SK-N-SH treated with all-trans-retinoic acid at 6 μM for 48 hours (cell line): Measurements from ENCODE around the gene DXO.

ENCODE experiments used
- ATAC-seq: fragments of 200-7000 bp; cut with Tn5 transposase; 3 replicates; pipeline ENCODE4 v1.9.1; 2020; ENCODE audit warnings: mild to moderate bottlenecking, moderate library complexity
- BACH2 ChIP-seq: fragments of 250-450 bp; sonication (Bioruptor Pico); IDR thresholded peaks from 2 replicates; pipeline ENCODE4 v1.9.0; 2021; ENCODE audit warnings: mild to moderate bottlenecking, borderline replicate concordance
- CSDC2 ChIP-seq: fragments of 250-450 bp; sonication (Bioruptor Pico); IDR thresholded peaks from 2 replicates; pipeline ENCODE4 v1.5.0; 2020; ENCODE audit warnings: mild to moderate bottlenecking, moderate library complexity
- GLIS3 ChIP-seq: fragments of 250-450 bp; sonication (Bioruptor Pico); IDR thresholded peaks from 2 replicates; pipeline ENCODE4 v1.5.0; 2020; ENCODE audit warnings: mild to moderate bottlenecking, moderate library complexity
- ISL1 ChIP-seq: fragments of 250-450 bp; sonication (Bioruptor Pico); IDR thresholded peaks from 2 replicates; pipeline ENCODE4 v2.1.2; 2022; ENCODE audit warnings: mild to moderate bottlenecking, moderate library complexity
- PPARA ChIP-seq: fragments of 250-450 bp; sonication (Bioruptor Pico); IDR thresholded peaks from 2 replicates; pipeline ENCODE4 v1.5.0; 2020; ENCODE audit warnings: mild to moderate bottlenecking, borderline replicate concordance
- RARB ChIP-seq: fragments of 250-450 bp; sonication (Bioruptor Pico); IDR thresholded peaks from 2 replicates; pipeline ENCODE4 v1.8.0; 2021; ENCODE audit warnings: mild to moderate bottlenecking, moderate library complexity
- SNAI2 ChIP-seq: fragments of 250-450 bp; sonication (Bioruptor Pico); IDR thresholded peaks from 2 replicates; pipeline ENCODE4 v1.5.0; 2020; ENCODE audit warnings: mild to moderate bottlenecking, moderate library complexity
- TCF4 ChIP-seq: fragments of 250-450 bp; sonication (Bioruptor Pico); IDR thresholded peaks from 2 replicates; pipeline ENCODE4 v1.8.0; 2021; ENCODE audit warnings: mild to moderate bottlenecking, moderate library complexity, borderline replicate concordance
- ZC3H10 ChIP-seq: fragments of 250-450 bp; sonication (Bioruptor Pico); IDR thresholded peaks from 2 replicates; pipeline ENCODE4 v1.5.1; 2021; ENCODE audit warnings: mild to moderate bottlenecking, moderate library complexity
- ZFP3 ChIP-seq: fragments of 250-450 bp; sonication (Bioruptor Pico); IDR thresholded peaks from 2 replicates; pipeline ENCODE4 v1.5.0; 2020; ENCODE audit warnings: mild to moderate bottlenecking, moderate library complexity
- ZFP30 ChIP-seq: fragments of 450-650 bp; formaldehyde crosslinking; IDR thresholded peaks from 2 replicates; pipeline ENCODE4 v1.5.0; 2022; ENCODE audit warnings: mild to moderate bottlenecking, moderate library complexity
- ZNF565 ChIP-seq: fragments of 450-650 bp; formaldehyde crosslinking; conservative IDR thresholded peaks from 2 replicates; pipeline ENCODE4 v1.5.0; 2020; ENCODE audit warnings: low read depth, mild to moderate bottlenecking, moderate library complexity
- ZNF70 ChIP-seq: fragments of 450-650 bp; formaldehyde crosslinking; IDR thresholded peaks from 2 replicates; pipeline ENCODE4 v1.5.0; 2020; ENCODE audit warnings: mild to moderate bottlenecking, moderate library complexity
- ZNF8 ChIP-seq: fragments of 450-650 bp; formaldehyde crosslinking; IDR thresholded peaks from 2 replicates; pipeline ENCODE4 v1.5.0; 2020; ENCODE audit warnings: mild to moderate bottlenecking, moderate library complexity
- TF ChIP-seq, protein P1 (sequence below): fragments of 250-450 bp; sonication (Bioruptor Pico); IDR thresholded peaks from 2 replicates; pipeline ENCODE4 v1.5.0; 2020; ENCODE audit warnings: mild to moderate bottlenecking, moderate library complexity
- TF ChIP-seq, protein P2 (sequence below): fragments of 250-450 bp; sonication (Bioruptor Pico); IDR thresholded peaks from 2 replicates; pipeline ENCODE4 v1.5.1; 2021; ENCODE audit warnings: mild to moderate bottlenecking, moderate library complexity
- TF ChIP-seq, protein P3 (sequence below): fragments of 250-450 bp; sonication (Bioruptor Pico); IDR thresholded peaks from 2 replicates; pipeline ENCODE4 v1.8.0; 2021; ENCODE audit warnings: low read depth, mild to moderate bottlenecking, moderate library complexity, borderline replicate concordance
- TF ChIP-seq, protein P4 (sequence below): fragments of 250-450 bp; sonication (Bioruptor Pico); IDR thresholded peaks from 2 replicates; pipeline ENCODE4 v1.8.0; 2020; ENCODE audit warnings: mild to moderate bottlenecking, moderate library complexity, borderline replicate concordance

Gene DXO

DNA sequence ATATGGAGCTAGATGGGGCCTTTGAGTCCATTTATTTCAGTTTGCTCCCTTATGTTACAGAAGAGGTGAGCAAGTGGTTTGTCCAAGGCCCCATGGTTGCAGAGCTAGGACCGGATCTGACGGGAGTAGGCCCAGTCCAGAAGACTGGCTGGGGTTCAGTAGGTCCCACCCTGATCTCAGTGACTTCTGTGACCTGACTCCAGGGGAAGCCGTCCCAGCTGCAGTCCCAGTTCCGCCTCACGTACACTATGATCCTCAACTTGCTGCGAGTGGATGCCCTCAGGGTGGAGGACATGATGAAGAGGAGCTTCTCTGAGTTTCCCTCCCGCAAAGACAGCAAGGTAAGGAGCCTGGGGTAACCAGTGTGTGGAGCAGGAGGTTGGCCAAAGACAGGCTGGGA lies 5.4 kb downstream of the DXO start (continued):
- TF ChIP-seq, protein P1, sequence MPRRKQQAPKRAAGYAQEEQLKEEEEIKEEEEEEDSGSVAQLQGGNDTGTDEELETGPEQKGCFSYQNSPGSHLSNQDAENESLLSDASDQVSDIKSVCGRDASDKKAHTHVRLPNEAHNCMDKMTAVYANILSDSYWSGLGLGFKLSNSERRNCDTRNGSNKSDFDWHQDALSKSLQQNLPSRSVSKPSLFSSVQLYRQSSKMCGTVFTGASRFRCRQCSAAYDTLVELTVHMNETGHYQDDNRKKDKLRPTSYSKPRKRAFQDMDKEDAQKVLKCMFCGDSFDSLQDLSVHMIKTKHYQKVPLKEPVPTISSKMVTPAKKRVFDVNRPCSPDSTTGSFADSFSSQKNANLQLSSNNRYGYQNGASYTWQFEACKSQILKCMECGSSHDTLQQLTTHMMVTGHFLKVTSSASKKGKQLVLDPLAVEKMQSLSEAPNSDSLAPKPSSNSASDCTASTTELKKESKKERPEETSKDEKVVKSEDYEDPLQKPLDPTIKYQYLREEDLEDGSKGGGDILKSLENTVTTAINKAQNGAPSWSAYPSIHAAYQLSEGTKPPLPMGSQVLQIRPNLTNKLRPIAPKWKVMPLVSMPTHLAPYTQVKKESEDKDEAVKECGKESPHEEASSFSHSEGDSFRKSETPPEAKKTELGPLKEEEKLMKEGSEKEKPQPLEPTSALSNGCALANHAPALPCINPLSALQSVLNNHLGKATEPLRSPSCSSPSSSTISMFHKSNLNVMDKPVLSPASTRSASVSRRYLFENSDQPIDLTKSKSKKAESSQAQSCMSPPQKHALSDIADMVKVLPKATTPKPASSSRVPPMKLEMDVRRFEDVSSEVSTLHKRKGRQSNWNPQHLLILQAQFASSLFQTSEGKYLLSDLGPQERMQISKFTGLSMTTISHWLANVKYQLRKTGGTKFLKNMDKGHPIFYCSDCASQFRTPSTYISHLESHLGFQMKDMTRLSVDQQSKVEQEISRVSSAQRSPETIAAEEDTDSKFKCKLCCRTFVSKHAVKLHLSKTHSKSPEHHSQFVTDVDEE (CRISPR knock-in tag): no peak

DNA sequence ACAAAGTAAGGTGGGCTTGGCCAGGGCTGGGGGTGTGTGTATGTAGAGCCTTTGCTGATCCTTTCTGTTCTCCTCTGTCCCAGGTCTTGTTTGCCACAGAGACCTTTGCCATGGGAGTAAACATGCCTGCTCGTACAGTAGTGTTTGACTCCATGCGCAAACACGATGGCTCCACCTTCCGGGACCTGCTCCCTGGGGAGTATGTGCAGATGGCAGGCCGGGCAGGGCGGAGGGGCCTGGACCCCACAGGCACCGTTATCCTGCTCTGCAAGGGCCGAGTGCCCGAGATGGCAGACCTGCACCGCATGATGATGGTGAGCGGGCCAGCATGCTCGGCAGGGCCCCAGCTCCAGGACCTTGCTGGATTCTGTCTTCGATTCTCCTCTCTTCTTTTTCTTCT lies 6.2 kb downstream of the DXO start:
- ATAC-seq: no peak
- TF ChIP-seq, protein P2, sequence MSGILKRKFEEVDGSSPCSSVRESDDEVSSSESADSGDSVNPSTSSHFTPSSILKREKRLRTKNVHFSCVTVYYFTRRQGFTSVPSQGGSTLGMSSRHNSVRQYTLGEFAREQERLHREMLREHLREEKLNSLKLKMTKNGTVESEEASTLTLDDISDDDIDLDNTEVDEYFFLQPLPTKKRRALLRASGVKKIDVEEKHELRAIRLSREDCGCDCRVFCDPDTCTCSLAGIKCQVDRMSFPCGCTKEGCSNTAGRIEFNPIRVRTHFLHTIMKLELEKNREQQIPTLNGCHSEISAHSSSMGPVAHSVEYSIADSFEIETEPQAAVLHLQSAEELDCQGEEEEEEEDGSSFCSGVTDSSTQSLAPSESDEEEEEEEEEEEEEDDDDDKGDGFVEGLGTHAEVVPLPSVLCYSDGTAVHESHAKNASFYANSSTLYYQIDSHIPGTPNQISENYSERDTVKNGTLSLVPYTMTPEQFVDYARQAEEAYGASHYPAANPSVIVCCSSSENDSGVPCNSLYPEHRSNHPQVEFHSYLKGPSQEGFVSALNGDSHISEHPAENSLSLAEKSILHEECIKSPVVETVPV (CRISPR knock-in tag): no peak
- TF ChIP-seq ISL1 (CRISPR knock-in tag) (no peak), BACH2 (no peak), RARB (no peak), CSDC2 (CRISPR knock-in tag) (no peak), ZNF70 (CRISPR knock-in tag) (no peak), SNAI2 (CRISPR knock-in tag) (no peak), ZNF565 (CRISPR knock-in tag) (no peak), ZC3H10 (CRISPR knock-in tag) (no peak)
- TF ChIP-seq, protein P3, sequence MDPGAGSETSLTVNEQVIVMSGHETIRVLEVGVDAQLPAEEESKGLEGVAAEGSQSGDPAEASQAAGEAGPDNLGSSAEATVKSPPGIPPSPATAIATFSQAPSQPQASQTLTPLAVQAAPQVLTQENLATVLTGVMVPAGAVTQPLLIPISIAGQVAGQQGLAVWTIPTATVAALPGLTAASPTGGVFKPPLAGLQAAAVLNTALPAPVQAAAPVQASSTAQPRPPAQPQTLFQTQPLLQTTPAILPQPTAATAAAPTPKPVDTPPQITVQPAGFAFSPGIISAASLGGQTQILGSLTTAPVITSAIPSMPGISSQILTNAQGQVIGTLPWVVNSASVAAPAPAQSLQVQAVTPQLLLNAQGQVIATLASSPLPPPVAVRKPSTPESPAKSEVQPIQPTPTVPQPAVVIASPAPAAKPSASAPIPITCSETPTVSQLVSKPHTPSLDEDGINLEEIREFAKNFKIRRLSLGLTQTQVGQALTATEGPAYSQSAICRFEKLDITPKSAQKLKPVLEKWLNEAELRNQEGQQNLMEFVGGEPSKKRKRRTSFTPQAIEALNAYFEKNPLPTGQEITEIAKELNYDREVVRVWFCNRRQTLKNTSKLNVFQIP: no peak
- TF ChIP-seq, protein P4, sequence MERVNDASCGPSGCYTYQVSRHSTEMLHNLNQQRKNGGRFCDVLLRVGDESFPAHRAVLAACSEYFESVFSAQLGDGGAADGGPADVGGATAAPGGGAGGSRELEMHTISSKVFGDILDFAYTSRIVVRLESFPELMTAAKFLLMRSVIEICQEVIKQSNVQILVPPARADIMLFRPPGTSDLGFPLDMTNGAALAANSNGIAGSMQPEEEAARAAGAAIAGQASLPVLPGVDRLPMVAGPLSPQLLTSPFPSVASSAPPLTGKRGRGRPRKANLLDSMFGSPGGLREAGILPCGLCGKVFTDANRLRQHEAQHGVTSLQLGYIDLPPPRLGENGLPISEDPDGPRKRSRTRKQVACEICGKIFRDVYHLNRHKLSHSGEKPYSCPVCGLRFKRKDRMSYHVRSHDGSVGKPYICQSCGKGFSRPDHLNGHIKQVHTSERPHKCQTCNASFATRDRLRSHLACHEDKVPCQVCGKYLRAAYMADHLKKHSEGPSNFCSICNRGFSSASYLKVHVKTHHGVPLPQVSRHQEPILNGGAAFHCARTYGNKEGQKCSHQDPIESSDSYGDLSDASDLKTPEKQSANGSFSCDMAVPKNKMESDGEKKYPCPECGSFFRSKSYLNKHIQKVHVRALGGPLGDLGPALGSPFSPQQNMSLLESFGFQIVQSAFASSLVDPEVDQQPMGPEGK (CRISPR knock-in tag): no peak

DNA sequence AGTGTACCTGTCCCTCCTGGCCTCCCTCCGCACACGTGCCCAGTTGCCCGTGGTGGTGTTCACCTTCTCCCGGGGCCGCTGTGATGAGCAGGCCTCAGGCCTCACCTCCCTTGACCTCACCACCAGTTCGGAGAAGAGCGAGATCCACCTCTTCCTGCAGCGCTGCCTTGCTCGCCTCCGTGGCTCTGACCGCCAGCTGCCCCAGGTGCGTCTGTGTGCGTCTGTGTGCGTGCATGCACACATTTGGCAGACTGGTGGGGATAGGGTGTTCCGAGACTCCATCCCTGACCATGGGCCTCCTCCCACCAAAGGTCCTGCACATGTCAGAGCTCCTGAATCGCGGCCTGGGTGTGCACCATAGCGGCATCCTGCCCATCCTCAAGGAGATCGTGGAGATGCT lies 8.0 kb downstream of the DXO start:
- no peak for ATAC-seq
- TF ChIP-seq, protein P3: no peak
- TF ChIP-seq ZFP3 (CRISPR knock-in tag) (no peak), BACH2 (no peak), PPARA (CRISPR knock-in tag) (no peak), ZNF8 (CRISPR knock-in tag) (no peak), GLIS3 (no peak)

DNA sequence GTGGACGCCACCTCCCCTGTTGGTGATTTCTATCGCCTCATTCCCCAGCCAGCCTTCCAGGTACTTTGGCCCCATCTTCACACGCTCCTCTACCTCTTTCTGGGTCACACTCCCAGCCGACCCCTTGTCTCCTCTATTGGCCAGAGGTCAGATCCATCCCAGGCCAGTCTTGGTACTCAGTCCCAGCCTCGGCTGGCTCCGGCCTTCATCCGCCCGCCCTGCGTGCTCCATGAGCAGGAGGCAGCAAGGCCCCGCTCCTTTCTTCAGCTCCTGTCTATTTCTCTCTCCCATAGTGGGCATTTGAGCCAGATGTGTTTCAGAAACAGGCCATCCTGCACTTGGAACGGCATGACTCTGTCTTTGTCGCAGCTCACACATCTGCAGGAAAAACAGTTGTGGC lies 10.3 kb downstream of the DXO start:
- no peak for ATAC-seq
- TF ChIP-seq BACH2: no peak
- no peak for TF ChIP-seq GLIS3
- TF ChIP-seq ZFP30: no peak
- TF ChIP-seq TCF4 (CRISPR knock-in tag): no peak
